Psoas muscle (tissue), 8 donors: ENCODE data around the gene PDLIM1. TPM values are rescaled to one million over a fixed set of nuclear protein-coding genes. Genes with fewer than 3 reads are reported as not detected.
"Not testable (repeated sequence)": the region's sequence is repeated elsewhere in the genome, so short reads cannot be mapped to it uniquely, and the experiment has no call there.

Experiments used
- ATAC-seq, 4 donors: fragments of 200-7000 bp; cut with Tn5 transposase; one replicate each; pipeline ENCODE4 v1.9.1; 2020; ENCODE audit warnings: moderate library complexity in 3 of 4, mild to moderate bottlenecking in 2 of 4
- DNase-seq, 2 donors: peaks; one replicate each; pipeline ENCODE4 v3.0.0-alpha.2; 2020
- H3K27ac ChIP-seq: fragments of 200-600 bp; one replicate; pipeline ENCODE4 v1.8.0; 2022
- H3K27me3 ChIP-seq, 3 donors: fragments of 200-600 bp in 1 of 3; one replicate each; pipeline versions ENCODE4 v1.6.1 to v1.8.0; 2013 to 2022; ENCODE audit warnings: low read length in 2 of 3, mild to moderate bottlenecking in 2 of 3, moderate library complexity in 1 of 3; ENCODE audit not compliant: insufficient read depth in 3 of 3
- H3K36me3 ChIP-seq, 2 donors: fragments of 200-600 bp in 1 of 2; one replicate each; pipeline versions ENCODE4 v1.6.1 to v1.8.0; 2013 to 2022; ENCODE audit warnings: low read depth in 1 of 2, mild to moderate bottlenecking in 1 of 2, moderate library complexity in 1 of 2; ENCODE audit not compliant: insufficient read depth in 1 of 2
- H3K4me1 ChIP-seq: fragments of 200-600 bp; one replicate; pipeline ENCODE4 v1.8.0; 2022
- H3K4me3 ChIP-seq: fragments of 200-600 bp; one replicate; pipeline ENCODE4 v1.8.0; 2022; ENCODE audit warnings: mild to moderate bottlenecking
- H3K9me3 ChIP-seq: fragments of 200-600 bp; one replicate; pipeline ENCODE4 v1.8.0; 2022
- WGBS, 3 donors: extraction: QIAGEN DNeasy Blood & Tissue Kit; methylation state at CpG; one replicate each; pipeline versions ENCODE4 v1.1.6 to v1.1.7; 2013; 5-methylcytosine and 5-hydroxymethylcytosine counted together
- intact Hi-C, 2 donors: fragments of 100-400 bp; cut with DNase I; formaldehyde crosslinking; loops; one replicate each; pipeline versions ENCODE4 v1.11.0 to v1.14.2; 2022
- polyA plus RNA-seq, 3 donors: library from polyadenylated mRNA; stranded (reverse); fragments of 200-250 nt; gene quantifications; one replicate each; pipeline ENCODE4 v1.2.3, GENCODE V29; 2013
- total RNA-seq, 4 donors: library from RNA; stranded (reverse); fragmentation: NEBNext Ultra II Directional in 2 of 4; extraction: Animal tissue kit (Norgen Biotek cat#: 25700) in 2 of 4; gene quantifications; one replicate each; pipeline versions ENCODE4 v1.2.1 to v1.2.4, GENCODE V29; 2021 to 2023
- TF ChIP-seq, protein P1 (sequence below): fragments of 200-600 bp; IDR thresholded peaks from one replicate; pipeline ENCODE4 v1.8.0; 2022; ENCODE audit warnings: antibody characterized with exemption
- donor health status: healthy with polysubstance abuse.
- donor health status: DM: no; HTN: no; CAD: no; lungs with moderate emphysema.
- donor health status: Bipolar disorder and iron deficiency.
- donor health status: healthy.
- donor health status: DM: yes; HTN: yes; CAD: no.
- donor health status: DM: no; HTN: no; CAD: no.
- donor health status: DM: no; HTN: no; CAD: no.
- donor health status: DM: yes; HTN: yes; CAD: no.

The PDLIM1 gene
- total and polyA plus RNA-seq, 7 donors = 97.3 to 504 (median 325) TPM

DNA sequence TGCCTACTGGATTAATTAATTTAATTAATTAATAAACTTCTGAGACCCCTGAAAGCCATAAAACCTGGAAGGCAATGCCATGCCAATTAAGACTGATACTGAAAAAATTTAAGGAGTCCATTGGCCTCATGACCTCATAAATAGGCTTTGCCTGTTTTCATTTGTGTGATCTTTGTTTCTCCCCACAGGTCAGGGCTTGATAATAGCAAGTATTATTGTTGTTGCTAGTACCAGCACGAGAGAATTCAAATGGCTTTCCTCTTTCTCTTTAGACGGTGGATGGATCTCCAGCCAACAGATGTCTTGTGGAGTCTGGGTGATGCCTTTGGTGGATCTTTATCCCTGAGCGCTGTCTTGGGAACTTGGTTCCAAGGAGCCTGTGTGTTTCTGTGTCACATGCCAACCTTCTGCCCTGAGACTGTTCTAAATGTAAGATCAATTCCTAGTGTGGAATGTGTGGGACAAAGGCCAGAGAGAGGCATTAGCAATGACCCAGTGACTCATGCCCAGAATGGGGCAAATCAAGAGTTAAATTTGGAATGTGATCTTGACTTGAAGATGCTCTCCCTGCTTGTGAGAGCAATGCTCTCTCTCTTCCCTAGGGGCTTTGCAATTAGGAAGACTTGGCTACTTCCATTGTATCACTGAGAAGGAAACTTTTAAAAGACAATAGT, 79.1 kb downstream of the PDLIM1 start:
- Histone ChIP-seq H3K4me3 (no peak overlapping the region), H3K27me3 (no peaks in the 10 kb centered on the region), H3K27ac (no peak overlapping the region), H3K9me3 (no peaks in the 10 kb centered on the region), H3K36me3 (no peaks in the 10 kb centered on the region), H3K4me1 (no peaks in the 10 kb centered on the region)
- no peak for DNase-seq
- 65 to 71% (median 68%) methylated on average over 3 of the region's 3 CpGs for WGBS, 3 donors
- no peak for ATAC-seq
- TF ChIP-seq, protein P1, sequence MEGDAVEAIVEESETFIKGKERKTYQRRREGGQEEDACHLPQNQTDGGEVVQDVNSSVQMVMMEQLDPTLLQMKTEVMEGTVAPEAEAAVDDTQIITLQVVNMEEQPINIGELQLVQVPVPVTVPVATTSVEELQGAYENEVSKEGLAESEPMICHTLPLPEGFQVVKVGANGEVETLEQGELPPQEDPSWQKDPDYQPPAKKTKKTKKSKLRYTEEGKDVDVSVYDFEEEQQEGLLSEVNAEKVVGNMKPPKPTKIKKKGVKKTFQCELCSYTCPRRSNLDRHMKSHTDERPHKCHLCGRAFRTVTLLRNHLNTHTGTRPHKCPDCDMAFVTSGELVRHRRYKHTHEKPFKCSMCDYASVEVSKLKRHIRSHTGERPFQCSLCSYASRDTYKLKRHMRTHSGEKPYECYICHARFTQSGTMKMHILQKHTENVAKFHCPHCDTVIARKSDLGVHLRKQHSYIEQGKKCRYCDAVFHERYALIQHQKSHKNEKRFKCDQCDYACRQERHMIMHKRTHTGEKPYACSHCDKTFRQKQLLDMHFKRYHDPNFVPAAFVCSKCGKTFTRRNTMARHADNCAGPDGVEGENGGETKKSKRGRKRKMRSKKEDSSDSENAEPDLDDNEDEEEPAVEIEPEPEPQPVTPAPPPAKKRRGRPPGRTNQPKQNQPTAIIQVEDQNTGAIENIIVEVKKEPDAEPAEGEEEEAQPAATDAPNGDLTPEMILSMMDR = no peak
- intact Hi-C loops = no loop called here

- no peak for DNase-seq
- ATAC-seq = no peak
- Histone ChIP-seq H3K36me3 (no peaks in the 10 kb centered on the region), H3K4me1 (no peaks in the 10 kb centered on the region), H3K27me3 (no peaks in the 10 kb centered on the region), H3K27ac (no peak overlapping the region), H3K9me3 (no peaks in the 10 kb centered on the region), H3K4me3 (no peak overlapping the region)
- intact Hi-C loops = no loop called here
- 92 to 94% (median 94%) methylated on average over 6 of the region's 6 CpGs for WGBS, 3 donors
- TF ChIP-seq, protein P1 = no peak
These were observed 81.2 kb downstream of the PDLIM1 start for GRCh38 chr10:95209509-95210127.

- H3K9me3 ChIP-seq = no peaks in the 10 kb centered on the region
These were observed 82.0 kb downstream of the PDLIM1 start for GRCh38 chr10:95208702-95209391.

DNA sequence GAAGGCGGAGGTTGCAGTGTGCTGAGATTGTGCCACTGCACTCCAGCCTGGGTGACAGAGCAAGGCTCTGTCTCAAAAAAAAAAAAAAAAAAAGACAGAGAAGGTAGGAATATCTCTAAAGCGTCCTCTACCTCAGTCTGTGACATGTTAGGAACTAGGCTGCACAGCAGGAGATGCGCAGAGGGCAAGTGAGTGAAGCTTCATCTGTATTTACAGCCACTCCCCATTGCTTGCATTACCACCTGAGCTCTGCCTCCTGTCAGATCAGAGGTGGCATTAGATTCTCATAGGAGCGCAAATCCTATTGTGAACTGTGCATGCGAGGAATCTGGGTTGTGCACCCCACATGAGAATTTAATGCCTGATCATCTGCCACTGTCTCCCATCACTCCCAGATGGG, 87.9 kb downstream of the PDLIM1 start:
- H3K36me3 ChIP-seq, H3K4me3 ChIP-seq, H3K27me3 ChIP-seq, H3K9me3 ChIP-seq, ATAC-seq, H3K4me1 ChIP-seq, DNase-seq, H3K27ac ChIP-seq, intact Hi-C loops: not testable (repeated sequence)
- 75 to 98% (median 83%) methylated on average over 5 of the region's 5 CpGs for WGBS, 3 donors

More at GRCh38 chr10:95208702-95209391, 82.0 kb downstream of the PDLIM1 start:
- WGBS, 3 donors = 59 to 81% (median 62%) methylated on average over 8 of the region's 8 CpGs
- Histone ChIP-seq H3K27ac (no peak overlapping the region), H3K27me3 (no peaks in the 10 kb centered on the region), H3K36me3 (no peaks in the 10 kb centered on the region), H3K4me1 (no peaks in the 10 kb centered on the region), H3K4me3 (no peak overlapping the region)
- intact Hi-C loops = no loop called here
- DNase-seq (no peak), ATAC-seq (no peak)
- TF ChIP-seq, protein P1 = peak; percentile 19

- ATAC-seq = peak in 2 of 4 donors; percentile 35 to 40
- H3K27ac ChIP-seq = no peak overlapping the region
- TF ChIP-seq, protein P1 = no peak
- no peaks in the 10 kb centered on the region for H3K4me1 ChIP-seq
- no peaks in the 10 kb centered on the region for H3K27me3 ChIP-seq
- WGBS, 3 donors = 79 to 84% (median 81%) methylated on average over 4 of the region's 4 CpGs
- H3K9me3 ChIP-seq = no peaks in the 10 kb centered on the region
- no peak overlapping the region for H3K4me3 ChIP-seq
- DNase-seq = no peak
- no peaks in the 10 kb centered on the region for H3K36me3 ChIP-seq
- intact Hi-C loops = no loop called here
These were observed 89.1 kb downstream of the PDLIM1 start for GRCh38 chr10:95201736-95202135.
